Retinal pigment epithelial cell (primary cell): ENCODE results near the gene ADORA2A.

Experiments used
- DNase-seq: peaks from one replicate; pipeline ENCODE4 v3.0.0-alpha.2; 2010; ENCODE audit warnings: low read depth
- H3K4me3 ChIP-seq: 2 replicates; pipeline ENCODE4 v1.5.1; 2011; ENCODE audit warnings: mild to moderate bottlenecking, low read length, control low read depth, moderate library complexity
- CTCF ChIP-seq: conservative IDR thresholded peaks from 2 replicates; pipeline ENCODE4 v1.5.1; 2011; ENCODE audit warnings: low read depth, low read length, control low read depth, inconsistent platforms

The ADORA2A gene

GRCh38 chr22:24437091-24437490 is 9.7 kb downstream of the ADORA2A start:
- no peak for DNase-seq
- no peak for TF ChIP-seq CTCF
- H3K4me3 ChIP-seq: no peak overlapping the region

- H3K4me3 ChIP-seq: no peak overlapping the region
- no peak for TF ChIP-seq CTCF
- no peak for DNase-seq
These were observed 10.4 kb downstream of the ADORA2A start for GRCh38 chr22:24437741-24438328.

- TF ChIP-seq CTCF: no peak
- DNase-seq: no peak
- no peak overlapping the region for H3K4me3 ChIP-seq
These were observed 12.9 kb downstream of the ADORA2A start for GRCh38 chr22:24440270-24440717.

GRCh38 chr22:24440718-24441405 is 13.5 kb downstream of the ADORA2A start:
- DNase-seq: no peak
- TF ChIP-seq CTCF: no peak
- H3K4me3 ChIP-seq: no peak overlapping the region

- TF ChIP-seq CTCF: no peak
- DNase-seq: no peak
- H3K4me3 ChIP-seq: no peak overlapping the region
These were observed 14.3 kb downstream of the ADORA2A start for GRCh38 chr22:24441406-24442351.

GRCh38 chr22:24442352-24442744 is 14.9 kb downstream of the ADORA2A start:
- H3K4me3 ChIP-seq: no peak overlapping the region
- TF ChIP-seq CTCF: no peak

More at GRCh38 chr22:24442352-24442744, 14.9 kb downstream of the ADORA2A start:
- DNase-seq: no peak
